ENCODE data around the gene TMEM176A. TPM values are rescaled to one million over a fixed set of nuclear protein-coding genes. Genes with fewer than 3 reads are reported as not detected.

Gene TMEM176A
- polyA plus RNA-seq, 1 donor (not counting 4 experiments of a cell fraction or from before 2014, with no cell fraction given) = not detected

GRCh38 chr7:150759479-150759878 is 41.1 kb upstream of the TMEM176A start:
- dilution Hi-C loops (cut with MboI; ENCODE audit: extremely low pct_ligation_motif_present, low sequenced_read_pairs) = no loop called here
- DNase-seq (ENCODE audit: low read depth, low spot score) = no peak
- Histone ChIP-seq H3K36me3 (ENCODE audit: control insufficient read depth in 2 of 2, extremely low read depth in 1 of 2, insufficient read depth in 2 of 2, low read length in 2 of 2) (no peaks in the 10 kb centered on the region), H3K9me3 (ENCODE audit: control insufficient read depth, low read depth, low read length) (no peaks in the 10 kb centered on the region), H3K27ac (ENCODE audit: control insufficient read depth, insufficient read depth, low read length) (no peak overlapping the region), H3K9ac (ENCODE audit: control insufficient read depth, extremely low read depth, insufficient read depth, low read length) (no peak overlapping the region), H3K27me3 (ENCODE audit: control insufficient read depth, extremely low read depth, insufficient read depth, low read length) (no peaks in the 10 kb centered on the region), H2AFZ (ENCODE audit: control insufficient read depth, low read length) (no peak overlapping the region), H3K9me1 (ENCODE audit: control insufficient read depth, extremely low read depth, insufficient read depth, low read length) (no peaks in the 10 kb centered on the region), H3K4me3 (ENCODE audit: control insufficient read depth in 2 of 3, extremely low read depth in 1 of 3, insufficient read depth in 2 of 3, low read depth in 1 of 3, low read length in 3 of 3) (no peak overlapping the region), H4K20me1 (ENCODE audit: control insufficient read depth, extremely low read depth, insufficient read depth, low read length) (no peaks in the 10 kb centered on the region), H3K4me2 (ENCODE audit: control insufficient read depth, extremely low read depth, insufficient read depth, low read depth, low read length) (no peak overlapping the region), H3K4me1 (ENCODE audit: control insufficient read depth, extremely low read depth, insufficient read depth, low read length) (no peaks in the 10 kb centered on the region), H3K79me2 (ENCODE audit: control insufficient read depth, insufficient read depth, low read length) (no peaks in the 10 kb centered on the region)
- no peak for TF ChIP-seq EZH2 (IDR thresholded peaks at IDR 0.05; ENCODE audit: low read length)
- no peak for TF ChIP-seq CTCF (optimal IDR thresholded peaks at IDR 0.05 in 1 of 3, IDR thresholded peaks at IDR 0.05 in 1 of 3, conservative IDR thresholded peaks at IDR 0.05 in 1 of 3; ENCODE audit: extremely low read depth in 1 of 3, insufficient read depth in 2 of 3, low read length in 3 of 3)
- no peak for FAIRE-seq

GRCh38 chr7:150766334-150766709 is 34.2 kb upstream of the TMEM176A start:
- no peaks in the 10 kb centered on the region for H3K79me2 ChIP-seq (ENCODE audit: control insufficient read depth, insufficient read depth, low read length)
- no peak for DNase-seq (ENCODE audit: low read depth, low spot score)
- dilution Hi-C loops (cut with MboI; ENCODE audit: extremely low pct_ligation_motif_present, low sequenced_read_pairs) = no loop called here
- H3K36me3 ChIP-seq (ENCODE audit: control insufficient read depth in 2 of 2, extremely low read depth in 1 of 2, insufficient read depth in 2 of 2, low read length in 2 of 2) = no peaks in the 10 kb centered on the region
- H3K4me2 ChIP-seq (ENCODE audit: control insufficient read depth, extremely low read depth, insufficient read depth, low read depth, low read length) = no peak overlapping the region
- no peak overlapping the region for H3K9ac ChIP-seq (ENCODE audit: control insufficient read depth, extremely low read depth, insufficient read depth, low read length)
- no peaks in the 10 kb centered on the region for H3K4me1 ChIP-seq (ENCODE audit: control insufficient read depth, extremely low read depth, insufficient read depth, low read length)
- no peak overlapping the region for H2AFZ ChIP-seq (ENCODE audit: control insufficient read depth, low read length)
- H3K9me1 ChIP-seq (ENCODE audit: control insufficient read depth, extremely low read depth, insufficient read depth, low read length) = no peaks in the 10 kb centered on the region
- no peak for FAIRE-seq
- no peak overlapping the region for H3K27ac ChIP-seq (ENCODE audit: control insufficient read depth, insufficient read depth, low read length)
- TF ChIP-seq CTCF (optimal IDR thresholded peaks at IDR 0.05 in 1 of 3, IDR thresholded peaks at IDR 0.05 in 1 of 3, conservative IDR thresholded peaks at IDR 0.05 in 1 of 3; ENCODE audit: extremely low read depth in 1 of 3, insufficient read depth in 2 of 3, low read length in 3 of 3) = no peak
- no peak for TF ChIP-seq EZH2 (IDR thresholded peaks at IDR 0.05; ENCODE audit: low read length)
- no peak overlapping the region for H3K4me3 ChIP-seq (ENCODE audit: control insufficient read depth in 2 of 3, extremely low read depth in 1 of 3, insufficient read depth in 2 of 3, low read depth in 1 of 3, low read length in 3 of 3)
- no peaks in the 10 kb centered on the region for H4K20me1 ChIP-seq (ENCODE audit: control insufficient read depth, extremely low read depth, insufficient read depth, low read length)
- H3K27me3 ChIP-seq (ENCODE audit: control insufficient read depth, extremely low read depth, insufficient read depth, low read length) = no peaks in the 10 kb centered on the region
- no peaks in the 10 kb centered on the region for H3K9me3 ChIP-seq (ENCODE audit: control insufficient read depth, low read depth, low read length)

Data from keratinocyte (primary cell).